Right lobe of liver (tissue), 6 donors: ENCODE results near the gene YPEL3. TPM values are rescaled to one million over a fixed set of nuclear protein-coding genes. Genes with fewer than 3 reads are reported as not detected.

ENCODE experiments used
- ATAC-seq, 4 donors: fragments of 200-7000 bp; cut with Tn5 transposase; one replicate each; pipeline ENCODE4 v1.9.1; 2020; ENCODE audit warnings: mild to moderate bottlenecking in 4 of 4, moderate library complexity in 4 of 4
- DNase-seq, 3 donors: peaks; one replicate each; pipeline ENCODE4 v3.0.0-alpha.2; 2020
- H3K27ac ChIP-seq, 3 donors: fragments of 200-600 bp; one replicate each; pipeline ENCODE4 v1.8.0; 2022
- H3K27me3 ChIP-seq, 2 donors: fragments of 200-600 bp; one replicate each; pipeline ENCODE4 v1.8.0; 2022
- H3K36me3 ChIP-seq, 4 donors: fragments of 200-600 bp; sonication (generic) in 1 of 4; one replicate each; pipeline versions ENCODE4 v1.5.1 to v1.8.0; 2017 to 2022; ENCODE audit warnings: control low read depth in 1 of 4
- H3K4me1 ChIP-seq, 4 donors: fragments of 200-600 bp; sonication (generic) in 1 of 4; one replicate each; pipeline versions ENCODE4 v1.5.1 to v1.8.0; 2017 to 2022; ENCODE audit warnings: control low read depth in 1 of 4
- H3K4me3 ChIP-seq, 3 donors: fragments of 200-600 bp; one replicate each; pipeline ENCODE4 v1.8.0; 2022
- H3K9me3 ChIP-seq, 4 donors: fragments of 200-600 bp; sonication (generic) in 1 of 4; one replicate each; pipeline versions ENCODE4 v1.5.1 to v1.8.0; 2017 to 2022; ENCODE audit warnings: control low read depth in 1 of 4
- POLR2A ChIP-seq: fragments of 450-650 bp; IDR thresholded peaks from one replicate; pipeline ENCODE4 v1.6.1; 2017; ENCODE audit warnings: antibody characterized with exemption, mild to moderate bottlenecking
- WGBS: methylation state at CpG from one replicate; pipeline ENCODE4 v1.1.6; 2018; ENCODE audit warnings: low coverage, low lambda C conversion rate; ENCODE audit not compliant: insufficient coverage; ENCODE audit errors: missing lambda C conversion rate; 5-methylcytosine and 5-hydroxymethylcytosine counted together
- intact Hi-C, 2 donors: fragments of 100-400 bp; cut with DNase I; formaldehyde crosslinking; loops; one replicate each; pipeline versions ENCODE4 v1.11.2 to v1.14.1; 2022
- total RNA-seq, 6 experiments: library from RNA; depleted of rRNA in 2 of 6; stranded (reverse); fragments of >200 nt in 2 of 6; fragmentation: NEBNext Ultra II Directional in 3 of 6; extraction: Animal tissue kit (Norgen Biotek cat#: 25700) in 3 of 6; gene quantifications; one replicate each; pipeline versions ENCODE4 v1.1.0 to v1.2.4, GENCODE V29; 2016 to 2023
- TF ChIP-seq, protein P1 (sequence below), 4 donors: fragments of 200-600 bp in 3 of 4; fragments of 450-650 bp in 1 of 4; IDR thresholded peaks; one replicate each; pipeline versions ENCODE4 v1.5.1 to v1.8.0; 2016 to 2022; ENCODE audit warnings: antibody characterized with exemption in 4 of 4, mild to moderate bottlenecking in 2 of 4
- donor health status: DM: no; HTN: yes; CAD: no.
- donor health status: DM: no; HTN: no; CAD: no.
- donor health status: DM: no; HTN: no; CAD: no.
- donor health status: DM: no; HTN: yes; CAD: no.
- donor health status: DM: no; HTN: yes; CAD: no.

The YPEL3 gene
- total RNA-seq, 6 experiments from 2014 or later: 13.5 to 46.5 (median 21.9) TPM

DNA sequence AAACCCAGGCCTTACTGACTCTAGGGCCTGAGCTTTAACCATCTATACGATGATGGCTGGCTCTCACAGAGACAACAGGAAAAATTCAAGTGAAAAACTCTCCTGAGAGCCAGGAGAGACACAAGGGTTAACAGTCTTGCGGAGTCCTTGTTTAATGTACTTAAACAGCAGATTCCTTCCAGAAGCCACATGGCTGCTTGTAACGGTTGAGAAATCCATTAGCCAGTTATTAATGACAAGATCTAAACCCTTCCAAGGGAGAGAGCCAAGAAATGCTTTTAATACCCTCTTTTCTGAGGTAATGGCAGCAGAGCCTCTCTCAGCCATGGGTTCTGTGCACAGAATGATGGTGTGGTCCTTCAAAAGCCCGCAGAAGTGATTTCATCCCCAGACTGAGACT lies 35.7 kb downstream of the YPEL3 start:
- Histone ChIP-seq H3K4me3 (no peak overlapping the region), H3K27me3 (no peaks in the 10 kb centered on the region), H3K36me3 (no peaks in the 10 kb centered on the region), H3K9me3 (no peaks in the 10 kb centered on the region), H3K4me1 (peaks cover 0 to 7% (median 3%) of the 10 kb centered on the region in 4 donors), H3K27ac (no peak overlapping the region)
- intact Hi-C loops: no loop called here
- no peak for TF ChIP-seq POLR2A
- TF ChIP-seq, protein P1, sequence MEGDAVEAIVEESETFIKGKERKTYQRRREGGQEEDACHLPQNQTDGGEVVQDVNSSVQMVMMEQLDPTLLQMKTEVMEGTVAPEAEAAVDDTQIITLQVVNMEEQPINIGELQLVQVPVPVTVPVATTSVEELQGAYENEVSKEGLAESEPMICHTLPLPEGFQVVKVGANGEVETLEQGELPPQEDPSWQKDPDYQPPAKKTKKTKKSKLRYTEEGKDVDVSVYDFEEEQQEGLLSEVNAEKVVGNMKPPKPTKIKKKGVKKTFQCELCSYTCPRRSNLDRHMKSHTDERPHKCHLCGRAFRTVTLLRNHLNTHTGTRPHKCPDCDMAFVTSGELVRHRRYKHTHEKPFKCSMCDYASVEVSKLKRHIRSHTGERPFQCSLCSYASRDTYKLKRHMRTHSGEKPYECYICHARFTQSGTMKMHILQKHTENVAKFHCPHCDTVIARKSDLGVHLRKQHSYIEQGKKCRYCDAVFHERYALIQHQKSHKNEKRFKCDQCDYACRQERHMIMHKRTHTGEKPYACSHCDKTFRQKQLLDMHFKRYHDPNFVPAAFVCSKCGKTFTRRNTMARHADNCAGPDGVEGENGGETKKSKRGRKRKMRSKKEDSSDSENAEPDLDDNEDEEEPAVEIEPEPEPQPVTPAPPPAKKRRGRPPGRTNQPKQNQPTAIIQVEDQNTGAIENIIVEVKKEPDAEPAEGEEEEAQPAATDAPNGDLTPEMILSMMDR (IDR thresholded peaks at IDR 0.05): no peak
- WGBS: 83% methylated on average over 3 of the region's 4 CpGs
- ATAC-seq (no peak), DNase-seq (no peak)

DNA sequence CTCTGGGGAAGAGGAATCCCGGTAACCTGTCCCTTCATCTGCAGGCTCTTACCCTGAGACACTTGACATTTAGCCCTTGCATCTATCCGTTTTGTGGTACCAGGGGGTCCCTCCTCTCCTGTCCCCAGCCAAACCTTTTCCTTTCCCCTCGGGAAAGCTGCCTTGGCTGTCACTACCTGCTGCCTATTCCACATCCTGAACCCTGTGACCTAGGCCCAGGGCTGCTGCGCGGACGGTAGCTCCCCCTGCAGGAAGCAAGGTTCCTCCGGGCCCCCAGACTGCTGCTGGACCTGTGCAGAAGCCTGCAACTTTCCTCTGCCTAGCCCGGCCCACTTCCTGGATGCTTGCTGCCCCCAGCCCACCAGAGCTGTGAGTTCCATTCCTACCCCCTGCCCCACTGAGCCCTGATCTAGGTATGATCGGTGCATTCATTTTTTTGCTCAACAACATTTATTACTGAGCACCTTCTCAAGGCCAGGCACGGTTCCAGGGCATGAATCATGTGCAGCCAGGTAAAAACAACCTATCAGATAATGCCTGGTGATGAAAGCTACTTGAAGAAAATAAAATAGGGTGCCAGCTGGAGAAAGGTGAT lies 41.0 kb downstream of the YPEL3 start:
- H3K4me3 ChIP-seq: no peak overlapping the region
- H3K36me3 ChIP-seq: no peaks in the 10 kb centered on the region
- no peak for TF ChIP-seq POLR2A
- TF ChIP-seq, protein P1 (IDR thresholded peaks at IDR 0.05): peak; percentile 27 to 44 (median 40)
- WGBS: 24% methylated on average over 10 of the region's 10 CpGs
- peaks cover 0 to 4% (median 0%) of the 10 kb centered on the region in 4 donors for H3K4me1 ChIP-seq
- intact Hi-C loops: no loop called here
- no peaks in the 10 kb centered on the region for H3K27me3 ChIP-seq
- no peak overlapping the region for H3K27ac ChIP-seq
- ATAC-seq: peak; percentile 27 to 63 (median 51)
- DNase-seq: peak in 1 of 3 donors; percentile 49
- no peaks in the 10 kb centered on the region for H3K9me3 ChIP-seq

DNA sequence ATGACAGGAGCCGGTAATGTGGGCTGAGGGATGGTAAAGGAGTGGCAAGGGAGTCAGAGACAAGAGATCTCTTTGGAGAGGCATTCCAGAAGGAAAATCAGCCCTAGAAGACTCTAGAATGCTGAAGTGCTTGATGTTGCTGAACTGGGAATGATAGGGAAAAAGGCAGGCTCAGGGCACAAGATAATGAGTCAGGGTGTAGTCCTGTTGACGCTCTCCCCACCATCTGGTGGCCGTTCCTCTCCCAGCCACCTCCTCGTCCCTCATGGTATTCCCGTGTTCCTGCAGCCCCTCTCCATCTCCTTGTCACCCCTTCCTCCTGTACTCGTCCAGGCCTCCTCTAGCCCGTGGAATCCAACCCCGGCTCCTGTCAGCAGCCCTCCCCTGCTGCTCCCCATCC lies 41.6 kb downstream of the YPEL3 start:
- Histone ChIP-seq H3K4me3 (no peak overlapping the region), H3K27me3 (no peaks in the 10 kb centered on the region), H3K9me3 (no peaks in the 10 kb centered on the region), H3K27ac (no peak overlapping the region), H3K4me1 (peaks cover 0 to 4% (median 0%) of the 10 kb centered on the region in 4 donors), H3K36me3 (no peaks in the 10 kb centered on the region)
- intact Hi-C loops: no loop called here
- TF ChIP-seq POLR2A: no peak
- TF ChIP-seq, protein P1 (IDR thresholded peaks at IDR 0.05): no peak
- no peak for DNase-seq
- no peak for ATAC-seq
- 80% methylated on average over 5 of the region's 8 CpGs for WGBS

DNA sequence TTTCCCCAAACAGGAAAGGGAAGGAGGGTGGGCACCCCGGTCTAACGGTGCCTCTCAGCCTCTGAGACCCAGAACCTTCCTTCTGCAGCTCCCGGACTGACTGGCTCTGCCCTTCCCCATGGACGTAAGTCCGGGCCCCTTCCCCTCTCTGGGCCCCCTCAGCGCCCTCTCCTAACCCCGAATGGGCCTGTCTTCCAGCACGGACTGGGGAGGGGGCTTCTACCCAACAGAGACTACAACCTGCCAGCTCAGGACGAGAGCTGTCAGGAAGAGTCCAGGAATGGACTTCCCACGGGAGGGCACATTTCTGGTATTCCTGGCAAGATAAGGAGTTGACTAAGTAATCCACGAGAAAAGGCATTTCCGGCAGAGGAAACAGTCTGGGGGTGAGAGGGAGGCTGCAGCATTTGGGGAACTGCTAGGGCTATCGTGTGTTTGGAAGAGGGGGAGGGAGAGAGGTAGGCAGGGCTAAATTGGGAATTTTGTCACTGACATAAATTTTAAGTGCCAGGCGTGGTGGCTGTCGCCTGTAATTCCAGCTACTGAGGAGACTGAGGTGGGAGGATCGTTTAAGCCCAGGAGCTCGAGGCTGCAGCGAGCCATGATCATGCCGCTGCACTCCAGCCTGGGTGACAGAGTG lies 42.5 kb downstream of the YPEL3 start:
- H3K4me3 ChIP-seq: peak overlapping the region; percentile 66 to 74 (median 69)
- no peaks in the 10 kb centered on the region for H3K9me3 ChIP-seq
- WGBS: 12% methylated on average over 18 of the region's 19 CpGs
- no peaks in the 10 kb centered on the region for H3K27me3 ChIP-seq
- H3K27ac ChIP-seq: peak overlapping the region in 1 of 3 donors; percentile 40
- ATAC-seq: peak; percentile 11 to 36 (median 15)
- H3K4me1 ChIP-seq: peaks cover 0 to 4% (median 0%) of the 10 kb centered on the region in 4 donors
- H3K36me3 ChIP-seq: no peaks in the 10 kb centered on the region
- no peak for DNase-seq
- no peak for TF ChIP-seq POLR2A
- TF ChIP-seq, protein P1 (IDR thresholded peaks at IDR 0.05): no peak
- intact Hi-C loops: no loop called here
